ENCODE results near the gene TIMM23.
"Not testable (repeated sequence)": the region's sequence is repeated elsewhere in the genome, so short reads cannot be mapped to it uniquely, and the experiment has no call there.

TIMM23 gene

GRCh38 chr10:45997994-45998763 lies 25.9 kb downstream of the TIMM23 start:
- DNase-seq, result no peak

GRCh38 chr10:45999955-46000354 lies 27.7 kb downstream of the TIMM23 start:
- not testable (repeated sequence) for DNase-seq

GRCh38 chr10:46000538-46000937 lies 28.2 kb downstream of the TIMM23 start:
- no peak for DNase-seq

GRCh38 chr10:46001187-46001756 lies 29.0 kb downstream of the TIMM23 start:
- no peak for DNase-seq

- DNase-seq, result not testable (repeated sequence)
These were observed 29.9 kb downstream of the TIMM23 start for GRCh38 chr10:46002189-46002687.

- DNase-seq, result no peak
These were observed 30.8 kb downstream of the TIMM23 start for GRCh38 chr10:46002916-46003693.

- no peak for DNase-seq
These were observed 32.7 kb downstream of the TIMM23 start for GRCh38 chr10:46004963-46005362.

- no peak for DNase-seq
These were observed 33.1 kb downstream of the TIMM23 start for GRCh38 chr10:46005383-46005782.

GRCh38 chr10:46006219-46006618 lies 33.9 kb downstream of the TIMM23 start:
- no peak for DNase-seq

GRCh38 chr10:46012746-46013145 lies 40.5 kb downstream of the TIMM23 start:
- no peak for DNase-seq

GRCh38 chr10:46014206-46014605 lies 41.9 kb downstream of the TIMM23 start:
- no peak for DNase-seq

- no peak for DNase-seq
These were observed 42.6 kb downstream of the TIMM23 start for GRCh38 chr10:46014683-46015405.

- DNase-seq, result no peak
These were observed 43.9 kb downstream of the TIMM23 start for GRCh38 chr10:46016190-46016589.

- no peak for DNase-seq
These were observed 44.5 kb downstream of the TIMM23 start for GRCh38 chr10:46016811-46017210.

GRCh38 chr10:46017733-46018132 lies 45.4 kb downstream of the TIMM23 start:
- no peak for DNase-seq

- no peak for DNase-seq
These were observed 46.3 kb downstream of the TIMM23 start for GRCh38 chr10:46018453-46019176.

GRCh38 chr10:46019177-46019528 lies 46.9 kb downstream of the TIMM23 start:
- no peak for DNase-seq

- peak in 1 of 5 experiments; percentile 26 for DNase-seq
These were observed 47.5 kb downstream of the TIMM23 start for GRCh38 chr10:46019569-46020343.

- no peak for DNase-seq
These were observed 48.0 kb downstream of the TIMM23 start for GRCh38 chr10:46020344-46020657.

- peak; percentile 61 to 83 (median 69) for DNase-seq
These were observed 50.9 kb downstream of the TIMM23 start for GRCh38 chr10:46022978-46023702.

GRCh38 chr10:46024948-46025347 lies 52.7 kb downstream of the TIMM23 start:
- DNase-seq, result no peak
